ENCODE results near the gene OR8D4.

The OR8D4 gene

GRCh38 chr11:123905826-123906225, 3.9 kb downstream of the OR8D4 start:
- Histone ChIP-seq H3K4me3 (ENCODE audit: low read depth, low read length) (no peak overlapping the region), H3K4me1 (ENCODE audit: control insufficient read depth, insufficient read depth, low read length) (peaks cover 4% of the 10 kb centered on the region), H3K36me3 (ENCODE audit: control insufficient read depth, insufficient read depth, low read length) (no peaks in the 10 kb centered on the region), H3K9ac (ENCODE audit: low read depth, low read length) (no peak overlapping the region), H3K27me3 (ENCODE audit: control insufficient read depth, insufficient read depth, low read length) (no peaks in the 10 kb centered on the region), H3K9me3 (ENCODE audit: control insufficient read depth, insufficient read depth, low read length) (no peaks in the 10 kb centered on the region)

GRCh38 chr11:123920943-123921342, 19.0 kb downstream of the OR8D4 start:
- H3K9ac ChIP-seq (ENCODE audit: low read depth, low read length): no peak overlapping the region
- no peaks in the 10 kb centered on the region for H3K27me3 ChIP-seq (ENCODE audit: control insufficient read depth, insufficient read depth, low read length)
- no peaks in the 10 kb centered on the region for H3K36me3 ChIP-seq (ENCODE audit: control insufficient read depth, insufficient read depth, low read length)
- H3K9me3 ChIP-seq (ENCODE audit: control insufficient read depth, insufficient read depth, low read length): no peaks in the 10 kb centered on the region
- H3K4me3 ChIP-seq (ENCODE audit: low read depth, low read length): no peak overlapping the region
- H3K4me1 ChIP-seq (ENCODE audit: control insufficient read depth, insufficient read depth, low read length): no peaks in the 10 kb centered on the region

- no peak overlapping the region for H3K4me3 ChIP-seq (ENCODE audit: low read depth, low read length)
- no peak overlapping the region for H3K9ac ChIP-seq (ENCODE audit: low read depth, low read length)
- H3K9me3 ChIP-seq (ENCODE audit: control insufficient read depth, insufficient read depth, low read length): no peaks in the 10 kb centered on the region
- no peaks in the 10 kb centered on the region for H3K36me3 ChIP-seq (ENCODE audit: control insufficient read depth, insufficient read depth, low read length)
- H3K27me3 ChIP-seq (ENCODE audit: control insufficient read depth, insufficient read depth, low read length): no peaks in the 10 kb centered on the region
- no peaks in the 10 kb centered on the region for H3K4me1 ChIP-seq (ENCODE audit: control insufficient read depth, insufficient read depth, low read length)
Measured at GRCh38 chr11:123924027-123924426, 22.1 kb downstream of the OR8D4 start.

GRCh38 chr11:123939317-123939716, 37.4 kb downstream of the OR8D4 start, which contains the start of gene OR4D5:
Gene OR4D5 (plus strand): TSS chr11:123939617. CDS start chr11:123939617, 0 bp downstream.
- Histone ChIP-seq H3K4me3 (ENCODE audit: low read depth, low read length) (no peak within 1 kb of the TSS), H3K9ac (ENCODE audit: low read depth, low read length) (no peak within 1 kb of the TSS), H3K27me3 (ENCODE audit: control insufficient read depth, insufficient read depth, low read length) (no peaks in the 10 kb centered on the region), H3K9me3 (ENCODE audit: control insufficient read depth, insufficient read depth, low read length) (no peaks in the 10 kb centered on the region), H3K36me3 (ENCODE audit: control insufficient read depth, insufficient read depth, low read length) (no peaks in the 10 kb centered on the region), H3K4me1 (ENCODE audit: control insufficient read depth, insufficient read depth, low read length) (no peaks in the 10 kb centered on the region)

- Histone ChIP-seq H3K4me1 (ENCODE audit: control insufficient read depth, insufficient read depth, low read length) (no peaks in the 10 kb centered on the region), H3K27me3 (ENCODE audit: control insufficient read depth, insufficient read depth, low read length) (no peaks in the 10 kb centered on the region), H3K4me3 (ENCODE audit: low read depth, low read length) (no peak overlapping the region), H3K9me3 (ENCODE audit: control insufficient read depth, insufficient read depth, low read length) (no peaks in the 10 kb centered on the region), H3K9ac (ENCODE audit: low read depth, low read length) (no peak overlapping the region), H3K36me3 (ENCODE audit: control insufficient read depth, insufficient read depth, low read length) (no peaks in the 10 kb centered on the region)
Measured at GRCh38 chr11:123942413-123942812, 40.4 kb downstream of the OR8D4 start.

GRCh38 chr11:123943738-123944137, 41.8 kb downstream of the OR8D4 start, which contains the start of gene OR6T1:
Gene OR6T1 (minus strand): TSS chr11:123943838. CDS start chr11:123943838, 0 bp downstream.
- no peaks in the 10 kb centered on the region for H3K9me3 ChIP-seq (ENCODE audit: control insufficient read depth, insufficient read depth, low read length)
- no peaks in the 10 kb centered on the region for H3K36me3 ChIP-seq (ENCODE audit: control insufficient read depth, insufficient read depth, low read length)
- no peaks in the 10 kb centered on the region for H3K27me3 ChIP-seq (ENCODE audit: control insufficient read depth, insufficient read depth, low read length)
- no peak within 1 kb of the TSS for H3K9ac ChIP-seq (ENCODE audit: low read depth, low read length)
- no peaks in the 10 kb centered on the region for H3K4me1 ChIP-seq (ENCODE audit: control insufficient read depth, insufficient read depth, low read length)
- H3K4me3 ChIP-seq (ENCODE audit: low read depth, low read length): no peak within 1 kb of the TSS

- Histone ChIP-seq H3K4me1 (ENCODE audit: control insufficient read depth, insufficient read depth, low read length) (no peaks in the 10 kb centered on the region), H3K4me3 (ENCODE audit: low read depth, low read length) (no peak overlapping the region), H3K36me3 (ENCODE audit: control insufficient read depth, insufficient read depth, low read length) (no peaks in the 10 kb centered on the region), H3K9me3 (ENCODE audit: control insufficient read depth, insufficient read depth, low read length) (no peaks in the 10 kb centered on the region), H3K27me3 (ENCODE audit: control insufficient read depth, insufficient read depth, low read length) (no peaks in the 10 kb centered on the region), H3K9ac (ENCODE audit: low read depth, low read length) (no peak overlapping the region)
Measured at GRCh38 chr11:123945132-123945531, 43.2 kb downstream of the OR8D4 start.

- H3K36me3 ChIP-seq (ENCODE audit: control insufficient read depth, insufficient read depth, low read length): no peaks in the 10 kb centered on the region
- no peaks in the 10 kb centered on the region for H3K27me3 ChIP-seq (ENCODE audit: control insufficient read depth, insufficient read depth, low read length)
- H3K4me1 ChIP-seq (ENCODE audit: control insufficient read depth, insufficient read depth, low read length): no peaks in the 10 kb centered on the region
- H3K9me3 ChIP-seq (ENCODE audit: control insufficient read depth, insufficient read depth, low read length): no peaks in the 10 kb centered on the region
- H3K4me3 ChIP-seq (ENCODE audit: low read depth, low read length): no peak overlapping the region
- H3K9ac ChIP-seq (ENCODE audit: low read depth, low read length): no peak overlapping the region
Measured at GRCh38 chr11:123956752-123957151, 54.8 kb downstream of the OR8D4 start.
